Transverse colon (tissue), 4 donors: ENCODE results near the gene CD34. TPM values are rescaled to one million over a fixed set of nuclear protein-coding genes. Genes with fewer than 3 reads are reported as not detected.

ENCODE experiments used
- DNase-seq: peaks from one replicate; pipeline ENCODE4 v3.0.0-alpha.2; 2019
- H3K27ac ChIP-seq, 4 donors: fragments of 200-600 bp; sonication (generic); 2 replicates each; pipeline ENCODE4 v1.5.1; 2016 to 2018; ENCODE audit warnings: inconsistent platforms in 4 of 4
- H3K27me3 ChIP-seq: fragments of 200-600 bp; sonication (generic); 2 replicates; pipeline ENCODE4 v1.5.1; 2017; ENCODE audit warnings: inconsistent platforms
- H3K36me3 ChIP-seq, 4 donors: fragments of 200-600 bp; sonication (generic); 2 replicates each; pipeline ENCODE4 v1.5.1; 2017 to 2019; ENCODE audit warnings: inconsistent platforms in 4 of 4
- H3K4me1 ChIP-seq, 4 donors: fragments of 200-600 bp; sonication (generic); 2 replicates each; pipeline ENCODE4 v1.5.1; 2017 to 2020; ENCODE audit warnings: inconsistent platforms in 4 of 4
- H3K4me3 ChIP-seq, 4 donors: fragments of 200-600 bp; sonication (generic); 1 replicate in 1 of 4; 2 replicates in 3 of 4; pipeline versions ENCODE4 v1.5.1 to v1.6.1; 2017 to 2019; ENCODE audit warnings: inconsistent platforms in 4 of 4
- H3K9me3 ChIP-seq, 2 donors: fragments of 200-600 bp; sonication (generic); 2 replicates each; pipeline ENCODE4 v1.5.1; 2017 to 2019; ENCODE audit warnings: inconsistent platforms in 2 of 2
- CTCF ChIP-seq, 5 experiments: fragments of 200-600 bp in 3 of 5; fragments of 450-650 bp in 2 of 5; sonication (generic) in 3 of 5; IDR thresholded peaks; 1 replicate in 2 of 5; 2 replicates in 3 of 5; pipeline ENCODE4 v1.5.1; 2016 to 2017; ENCODE audit warnings: antibody characterized with exemption in 5 of 5, inconsistent platforms in 3 of 5, mild to moderate bottlenecking in 2 of 5, moderate library complexity in 1 of 5
- EP300 ChIP-seq: sonication (generic); formaldehyde crosslinking; IDR thresholded peaks from one replicate; pipeline ENCODE4 v1.6.1; 2017; ENCODE audit warnings: antibody characterized with exemption, low read depth
- POLR2A ChIP-seq: fragments of 450-650 bp; IDR thresholded peaks from one replicate; pipeline ENCODE4 v1.6.1; 2016; ENCODE audit warnings: antibody characterized with exemption, mild to moderate bottlenecking, moderate library complexity
- POLR2AphosphoS5 ChIP-seq, 3 donors: sonication (generic); formaldehyde crosslinking; IDR thresholded peaks; one replicate each; pipeline ENCODE4 v1.6.1; 2016; ENCODE audit warnings: antibody characterized with exemption in 3 of 3
- WGBS, 2 donors: methylation state at CpG; one replicate each; pipeline ENCODE4 v1.1.5; 2018; ENCODE audit warnings: low coverage in 1 of 2; 5-methylcytosine and 5-hydroxymethylcytosine counted together
- in situ Hi-C, 4 donors: fragments of 200-750 bp; cut with MboI; loops; one replicate each; pipeline versions ENCODE4 v1.15.0 to v1.15.1; 2017; ENCODE audit warnings: low sequenced_read_pairs in 3 of 4, low pct_ligation_motif_present in 1 of 4, low pct_unique_long_range_greater_than_20kb in 1 of 4
- intact Hi-C: fragments of 100-400 bp; cut with DNase I; formaldehyde crosslinking; loops from one replicate; pipeline ENCODE4 v1.15.1; 2023; ENCODE audit warnings: low total_unique reads
- total RNA-seq, 4 donors: library from RNA; depleted of rRNA; stranded (reverse); fragments of >200 nt; gene quantifications; one replicate each; pipeline ENCODE4 v1.1.0, GENCODE V29; 2016

Gene CD34
- total RNA-seq, 4 donors from 2014 or later: 7.5 to 85.2 (median 9.7) TPM

- Histone ChIP-seq H3K4me1 (peaks cover 14 to 50% (median 23%) of the 10 kb centered on the region in 4 donors), H3K27me3 (no peaks in the 10 kb centered on the region), H3K4me3 (no peak overlapping the region), H3K36me3 (no peaks in the 10 kb centered on the region), H3K9me3 (no peaks in the 10 kb centered on the region), H3K27ac (peak overlapping the region in 2 of 4 donors; percentile 54 to 56)
- in situ Hi-C loops: loop anchor here in 3 of 4 donors (5.0 to 10.0 kb wide), 2 partner anchors 71 to 79 kb away; no protein-coding TSS in a partner anchor
- WGBS, 2 donors: 85% methylated on average over 1 of the region's 1 CpG; no CpG with 5 or more reads in 1 of the 2 donors
- no peak for DNase-seq
- TF ChIP-seq POLR2A (no peak), EP300 (no peak), POLR2AphosphoS5 (IDR thresholded peaks at IDR 0.05) (no peak), CTCF (IDR thresholded peaks at IDR 0.05) (no peak)
- intact Hi-C loops: loop anchor here (5.0 kb wide), 1 partner anchor 76 kb away; no protein-coding TSS in a partner anchor
Measured at GRCh38 chr1:207886227-207886626, 24.7 kb downstream of the CD34 start.

- WGBS, 2 donors: 27% methylated on average over 9 of the region's 9 CpGs; no CpG with 5 or more reads in 1 of the 2 donors
- H3K9me3 ChIP-seq: no peaks in the 10 kb centered on the region
- peak; percentile 88 for DNase-seq
- in situ Hi-C loops (loop anchor here in 3 of 4 donors (5.0 to 10.0 kb wide), 2 partner anchors 72 to 79 kb away; no protein-coding TSS in a partner anchor), intact Hi-C loops (loop anchor here (5.0 kb wide), 1 partner anchor 77 kb away; no protein-coding TSS in a partner anchor)
- H3K4me1 ChIP-seq: peaks cover 10 to 42% (median 18%) of the 10 kb centered on the region in 4 donors
- no peaks in the 10 kb centered on the region for H3K27me3 ChIP-seq
- TF ChIP-seq CTCF (IDR thresholded peaks at IDR 0.05) (peak; percentile 96 to 97 (median 97)), EP300 (no peak), POLR2A (no peak), POLR2AphosphoS5 (IDR thresholded peaks at IDR 0.05) (peak; percentile 13 to 17 (median 13))
- H3K27ac ChIP-seq: peak overlapping the region; percentile 17 to 56 (median 50)
- H3K36me3 ChIP-seq: no peaks in the 10 kb centered on the region
- no peak overlapping the region for H3K4me3 ChIP-seq
Measured at GRCh38 chr1:207885129-207886032, 25.5 kb downstream of the CD34 start.

- peak overlapping the region; percentile 17 to 56 (median 36) for H3K27ac ChIP-seq
- 64 to 91% methylated on average over 2 to 9 of the region's 9 CpGs for WGBS, 2 donors
- H3K9me3 ChIP-seq: no peaks in the 10 kb centered on the region
- no peaks in the 10 kb centered on the region for H3K27me3 ChIP-seq
- no peaks in the 10 kb centered on the region for H3K36me3 ChIP-seq
- H3K4me3 ChIP-seq: no peak overlapping the region
- TF ChIP-seq POLR2AphosphoS5 (IDR thresholded peaks at IDR 0.05) (no peak), CTCF (IDR thresholded peaks at IDR 0.05) (no peak), POLR2A (no peak), EP300 (no peak)
- in situ Hi-C loops (loop anchor here (5.0 to 10.0 kb wide), 3 partner anchors 73 to 80 kb away; no protein-coding TSS in a partner anchor), intact Hi-C loops (loop anchor here (5.0 kb wide), 1 partner anchor 78 kb away; no protein-coding TSS in a partner anchor)
- peaks cover 5 to 34% (median 10%) of the 10 kb centered on the region in 4 donors for H3K4me1 ChIP-seq
- DNase-seq: no peak
Measured at GRCh38 chr1:207884266-207885029, 26.5 kb downstream of the CD34 start.
